PC-3 (cell line): ENCODE data around the gene BTBD2. TPM values are rescaled to one million over a fixed set of nuclear protein-coding genes. Genes with fewer than 3 reads are reported as not detected.

ENCODE experiments used
- ATAC-seq: fragments of 200-7000 bp; cut with Tn5 transposase; 2 replicates; pipeline ENCODE4 v1.9.1; 2020; ENCODE audit warnings: mild to moderate bottlenecking, moderate library complexity
- BruUV-seq: library from RNA; stranded (reverse); fragments of 400-500 nt; replicated peaks from 2 replicates; lab custom pipeline; 2021; lab: Mats Ljungman, UMichigan
- CTCF ChIA-PET: fragments of 300-600 bp; sonication (Branson Sonifier 250); formaldehyde crosslinking; loops from one replicate; lab custom pipeline; 2022; ENCODE audit warnings: antibody characterized with exemption; lab: Charles Lee
- POLR2A ChIA-PET: fragments of 300-600 bp; sonication (Branson Sonifier 250); formaldehyde crosslinking; loops from one replicate; lab custom pipeline; 2022; ENCODE audit warnings: antibody characterized with exemption; ENCODE audit not compliant: unreplicated experiment; lab: Charles Lee
- DNase-seq: peaks from one replicate; pipeline ENCODE4 v3.0.0-alpha.2; 2015
- H2AFZ ChIP-seq: fragments of 300-600 bp; sonication (generic); 2 replicates; pipeline ENCODE4 v1.6.0; 2016; ENCODE audit warnings: antibody characterized with exemption, low read length
- H3F3A ChIP-seq: fragments of 300-600 bp; sonication (generic); one replicate; pipeline ENCODE4 v1.6.0; 2017; ENCODE audit warnings: antibody characterized with exemption, low read length, control low read depth, mild to moderate bottlenecking; ENCODE audit not compliant: unreplicated experiment
- H3K27ac ChIP-seq: fragments of 300-600 bp; sonication (generic); 2 replicates; pipeline ENCODE4 v1.5.1; 2016; ENCODE audit warnings: mild to moderate bottlenecking, low read length
- H3K27me3 ChIP-seq: fragments of 300-600 bp; sonication (generic); 2 replicates; pipeline ENCODE4 v1.6.1; 2016; ENCODE audit warnings: low read length, mixed read lengths
- H3K36me3 ChIP-seq: fragments of 300-600 bp; sonication (generic); 2 replicates; pipeline ENCODE4 v1.6.1; 2016; ENCODE audit warnings: low read depth, mixed run types, low read length, mixed read lengths
- H3K4me1 ChIP-seq: fragments of 300-600 bp; sonication (generic); 2 replicates; pipeline ENCODE4 v1.5.1; 2016; ENCODE audit warnings: low read length; ENCODE audit not compliant: insufficient read depth
- H3K4me2 ChIP-seq: fragments of 300-600 bp; sonication (generic); 2 replicates; pipeline ENCODE4 v1.6.0; 2016; ENCODE audit warnings: low read length
- H3K4me3 ChIP-seq: fragments of 300-600 bp; sonication (generic); 2 replicates; pipeline ENCODE4 v1.5.1; 2016; ENCODE audit warnings: mild to moderate bottlenecking, low read length, mixed read lengths
- H3K79me2 ChIP-seq: fragments of 300-600 bp; sonication (generic); 2 replicates; pipeline ENCODE4 v1.6.1; 2017; ENCODE audit warnings: low read length, mixed read lengths
- H3K9ac ChIP-seq: fragments of 300-600 bp; sonication (generic); 2 replicates; pipeline ENCODE4 v1.6.0; 2016; ENCODE audit warnings: mild to moderate bottlenecking, low read length
- H3K9me2 ChIP-seq: fragments of 300-600 bp; sonication (generic); replicated peaks from 2 replicates; pipeline ENCODE4 v1.6.1; 2016; ENCODE audit warnings: mixed run types, low read length, mixed read lengths
- H3K9me3 ChIP-seq: fragments of 300-600 bp; sonication (generic); 2 replicates; pipeline ENCODE4 v1.6.1; 2016; ENCODE audit warnings: low read length, mixed read lengths
- H4K20me1 ChIP-seq: fragments of 300-600 bp; sonication (generic); 2 replicates; pipeline ENCODE4 v1.6.1; 2016; ENCODE audit warnings: low read length, mixed read lengths
- CTCF ChIP-seq: fragments of 300-600 bp; sonication (generic); conservative IDR thresholded peaks from 2 replicates; pipeline ENCODE4 v1.5.1; 2017; ENCODE audit warnings: antibody characterized with exemption, low read depth, mild to moderate bottlenecking, low read length
- EZH2 ChIP-seq: fragments of 300-600 bp; sonication (generic); IDR thresholded peaks from one replicate; pipeline ENCODE4 v1.6.1; 2017; ENCODE audit warnings: antibody characterized with exemption, mild to moderate bottlenecking, low read length; ENCODE audit not compliant: unreplicated experiment
- EZH2phosphoT487 ChIP-seq: fragments of 300-600 bp; sonication (generic); IDR thresholded peaks from 2 replicates; pipeline ENCODE4 v1.6.1; 2018; ENCODE audit warnings: mild to moderate bottlenecking, antibody characterized with exemption, low read length, borderline replicate concordance
- intact Hi-C: fragments of 100-400 bp; cut with micrococcal nuclease; formaldehyde crosslinking; loops from 2 replicates; pipeline ENCODE4 v1.9.0; 2023
- total RNA-seq: library from RNA; depleted of rRNA; stranded (reverse); fragments of >200 nt; gene quantifications from 2 replicates; pipeline ENCODE4 v1.2.3, GENCODE V29; 2014

The BTBD2 gene
- total RNA-seq, 1 experiment from 2014 or later: 72.0 TPM

GRCh38 chr19:1991018-1991913 is 24.2 kb downstream of the BTBD2 start:
- Histone ChIP-seq H3K36me3 (peaks cover 9% of the 10 kb centered on the region), H3K4me3 (no peak overlapping the region), H3K4me1 (no peaks in the 10 kb centered on the region), H3K79me2 (no peaks in the 10 kb centered on the region), H3K9me2 (no peaks in the 10 kb centered on the region), H3K27me3 (no peaks in the 10 kb centered on the region), H3K27ac (no peak overlapping the region), H3K9ac (no peak overlapping the region), H3K4me2 (no peak overlapping the region), H2AFZ (no peak overlapping the region), H4K20me1 (no peaks in the 10 kb centered on the region), H3F3A (no peaks in the 10 kb centered on the region), H3K9me3 (no peaks in the 10 kb centered on the region)
- ATAC-seq: no peak
- no TSS peak for BruUV-seq
- intact Hi-C loops: no loop called here
- DNase-seq: no peak
- ChIA-PET POLR2A (no interaction called here), CTCF (no interaction called here)
- TF ChIP-seq EZH2 (no peak), EZH2phosphoT487 (no peak), CTCF (no peak)

- no peaks in the 10 kb centered on the region for H3K9me3 ChIP-seq
- H3K27ac ChIP-seq: no peak overlapping the region
- H3K27me3 ChIP-seq: no peaks in the 10 kb centered on the region
- TF ChIP-seq EZH2phosphoT487 (no peak), EZH2 (no peak), CTCF (no peak)
- H3K4me1 ChIP-seq: no peaks in the 10 kb centered on the region
- no TSS peak for BruUV-seq
- no peak overlapping the region for H3K4me2 ChIP-seq
- ATAC-seq (no peak), DNase-seq (no peak)
- intact Hi-C loops: no loop called here
- no peak overlapping the region for H2AFZ ChIP-seq
- H3K9ac ChIP-seq: no peak overlapping the region
- no peaks in the 10 kb centered on the region for H3K79me2 ChIP-seq
- CTCF ChIA-PET: no interaction called here
- H3K4me3 ChIP-seq: no peak overlapping the region
- no peaks in the 10 kb centered on the region for H3K9me2 ChIP-seq
- H3K36me3 ChIP-seq: peaks cover 5% of the 10 kb centered on the region
- POLR2A ChIA-PET: no interaction called here
- H3F3A ChIP-seq: no peaks in the 10 kb centered on the region
- H4K20me1 ChIP-seq: no peaks in the 10 kb centered on the region
Observed at GRCh38 chr19:1990230-1991017, 25.1 kb downstream of the BTBD2 start.
